CD4-positive, alpha-beta T cell (primary cell): Measurements from ENCODE around the gene C11orf52. TPM values are rescaled to one million over a fixed set of nuclear protein-coding genes. Genes with fewer than 3 reads are reported as not detected.

ENCODE experiments used
- ATAC-seq: fragments of 200-7000 bp; cut with Tn5 transposase; one replicate; pipeline ENCODE4 v1.10.0; 2022; ENCODE audit warnings: mild to moderate bottlenecking; ENCODE audit not compliant: poor library complexity
- CTCF ChIA-PET: fragments of 350-600 bp; sonication (Branson Sonifier 250); formaldehyde crosslinking; loops from one replicate; lab custom pipeline; 2021; ENCODE audit warnings: antibody characterized with exemption, inconsistent platforms; lab: Charles Lee
- POLR2A ChIA-PET: fragments of 350-600 bp; sonication (Branson Sonifier 250); formaldehyde crosslinking; loops from one replicate; lab custom pipeline; 2021; ENCODE audit warnings: antibody characterized with exemption, inconsistent platforms; lab: Charles Lee
- DNase-seq, 14 experiments: peaks; one replicate each; pipeline ENCODE4 v3.0.0-alpha.2; 2013 to 2020; ENCODE audit warnings: mixed read lengths in 2 of 14
- H3K27ac ChIP-seq, 2 donors: one replicate each; pipeline versions ENCODE4 v1.5.1 to v1.7.0; 2013; ENCODE audit warnings: low read length in 2 of 2, low read depth in 1 of 2, mild to moderate bottlenecking in 1 of 2
- H3K27me3 ChIP-seq, 2 experiments: 1 replicate in 1 of 2; 2 replicates in 1 of 2; pipeline versions ENCODE4 v1.6.1 to v1.7.0; 2013; ENCODE audit warnings: low read length in 2 of 2, control low read depth in 1 of 2, mild to moderate bottlenecking in 1 of 2, moderate library complexity in 1 of 2; ENCODE audit not compliant: insufficient read depth in 2 of 2, control insufficient read depth in 1 of 2
- H3K36me3 ChIP-seq: one replicate; pipeline ENCODE4 v1.6.1; 2013; ENCODE audit warnings: low read length, control low read depth; ENCODE audit not compliant: insufficient read depth
- H3K4me1 ChIP-seq: one replicate; pipeline ENCODE4 v1.6.1; 2013; ENCODE audit warnings: low read length, control low read depth; ENCODE audit not compliant: insufficient read depth
- H3K4me3 ChIP-seq: one replicate; pipeline ENCODE4 v1.5.1; 2013; ENCODE audit warnings: mild to moderate bottlenecking, low read length, moderate library complexity
- H3K9me3 ChIP-seq, 2 experiments: 1 replicate in 1 of 2; 2 replicates in 1 of 2; pipeline versions ENCODE4 v1.6.1 to v1.7.0; 2013; ENCODE audit warnings: low read length in 2 of 2, mild to moderate bottlenecking in 2 of 2, control low read depth in 1 of 2, moderate library complexity in 1 of 2; ENCODE audit not compliant: control insufficient read depth in 1 of 2, insufficient read depth in 1 of 2
- H3K27ac Mint-ChIP-seq: one replicate; pipeline ENCODE4 v1.8.0; 2020; ENCODE audit warnings: mixed read lengths
- H3K27me3 Mint-ChIP-seq: one replicate; pipeline ENCODE4 v1.8.0; 2021; ENCODE audit warnings: mixed read lengths
- H3K36me3 Mint-ChIP-seq: one replicate; pipeline ENCODE4 v1.8.0; 2021; ENCODE audit warnings: low read depth, mixed read lengths
- H3K4me1 Mint-ChIP-seq: one replicate; pipeline ENCODE4 v1.8.0; 2021; ENCODE audit warnings: low read depth, mixed read lengths
- H3K4me3 Mint-ChIP-seq: one replicate; pipeline ENCODE4 v1.8.0; 2020; ENCODE audit warnings: mild to moderate bottlenecking, mixed read lengths
- H3K9me3 Mint-ChIP-seq: one replicate; pipeline ENCODE4 v1.8.0; 2020; ENCODE audit warnings: mixed read lengths
- intact Hi-C, 2 experiments: fragments of 100-400 bp; cut with DNase I in 1 of 2; cut with micrococcal nuclease in 1 of 2; formaldehyde crosslinking; loops; one replicate each; pipeline versions ENCODE4 v1.15.1 to v1.9.0; 2023 to 2025; cut with DNase I, micrococcal nuclease
- total RNA-seq, 174 experiments: library from RNA in 2 of 174; stranded (reverse) in 2 of 174; gene quantifications; one replicate each; pipeline ENCODE4 v1.2.3 and lab custom pipeline; 2021 to 2026
- TF ChIP-seq, protein P1 (sequence below): fragments of 200-600 bp; IDR thresholded peaks from one replicate; pipeline ENCODE4 v1.8.0; 2022; ENCODE audit warnings: antibody characterized with exemption, mild to moderate bottlenecking

Gene C11orf52
- total RNA-seq, 2 experiments from 2014 or later: not detected

DNA sequence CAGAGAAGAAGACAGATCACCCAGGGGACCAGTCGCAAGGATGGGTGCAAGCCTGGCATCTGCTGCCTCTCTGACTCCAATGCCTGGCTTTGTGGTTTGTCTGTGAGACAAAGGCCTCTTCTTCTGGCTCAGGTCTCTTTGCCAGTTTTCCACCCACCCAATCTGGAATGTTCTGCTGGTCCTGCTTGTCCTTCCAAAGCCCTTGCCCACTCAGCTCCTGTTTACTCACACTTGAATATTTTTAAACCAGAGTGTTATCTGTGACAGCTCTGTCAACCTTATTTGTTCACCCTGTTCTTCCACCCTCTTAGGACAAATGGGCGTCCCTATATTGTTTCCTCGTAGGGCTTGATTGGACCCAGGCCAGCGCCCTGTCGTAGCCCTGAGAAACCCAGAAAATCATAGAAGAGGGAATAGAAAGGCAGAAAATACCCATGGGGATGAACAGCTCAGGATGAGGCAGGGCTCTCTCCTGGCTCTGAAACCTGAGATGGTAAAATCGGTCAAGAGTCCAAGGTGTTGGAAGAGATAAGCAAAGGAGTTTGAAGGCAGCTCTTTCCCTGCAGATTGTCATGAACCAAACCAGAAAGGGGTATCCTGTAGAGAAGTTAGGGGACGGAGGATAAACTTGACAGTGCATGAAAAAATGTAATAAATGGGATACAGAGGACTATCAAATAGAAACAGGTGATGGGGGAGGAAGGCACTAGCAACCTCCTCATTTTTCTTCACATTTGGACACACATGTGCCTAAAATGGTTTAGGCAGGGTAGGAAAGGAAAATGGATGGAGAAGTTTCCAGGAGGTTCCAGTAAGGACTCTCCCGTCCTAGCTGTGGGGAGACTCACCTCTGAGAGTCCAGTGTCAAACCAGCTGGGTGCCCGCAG is 7.8 kb upstream of the C11orf52 start:
- Mint-ChIP-seq H3K27me3 (peaks cover 61% of the 10 kb centered on the region), H3K27ac (no peak overlapping the region), H3K4me1 (no peaks in the 10 kb centered on the region), H3K4me3 (no peak overlapping the region), H3K36me3 (no peaks in the 10 kb centered on the region), H3K9me3 (no peaks in the 10 kb centered on the region)
- CTCF ChIA-PET: no interaction called here
- DNase-seq (no peak), ATAC-seq (no peak)
- TF ChIP-seq, protein P1, sequence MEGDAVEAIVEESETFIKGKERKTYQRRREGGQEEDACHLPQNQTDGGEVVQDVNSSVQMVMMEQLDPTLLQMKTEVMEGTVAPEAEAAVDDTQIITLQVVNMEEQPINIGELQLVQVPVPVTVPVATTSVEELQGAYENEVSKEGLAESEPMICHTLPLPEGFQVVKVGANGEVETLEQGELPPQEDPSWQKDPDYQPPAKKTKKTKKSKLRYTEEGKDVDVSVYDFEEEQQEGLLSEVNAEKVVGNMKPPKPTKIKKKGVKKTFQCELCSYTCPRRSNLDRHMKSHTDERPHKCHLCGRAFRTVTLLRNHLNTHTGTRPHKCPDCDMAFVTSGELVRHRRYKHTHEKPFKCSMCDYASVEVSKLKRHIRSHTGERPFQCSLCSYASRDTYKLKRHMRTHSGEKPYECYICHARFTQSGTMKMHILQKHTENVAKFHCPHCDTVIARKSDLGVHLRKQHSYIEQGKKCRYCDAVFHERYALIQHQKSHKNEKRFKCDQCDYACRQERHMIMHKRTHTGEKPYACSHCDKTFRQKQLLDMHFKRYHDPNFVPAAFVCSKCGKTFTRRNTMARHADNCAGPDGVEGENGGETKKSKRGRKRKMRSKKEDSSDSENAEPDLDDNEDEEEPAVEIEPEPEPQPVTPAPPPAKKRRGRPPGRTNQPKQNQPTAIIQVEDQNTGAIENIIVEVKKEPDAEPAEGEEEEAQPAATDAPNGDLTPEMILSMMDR: no peak
- intact Hi-C loops: no loop called here
- POLR2A ChIA-PET: no interaction called here
- Histone ChIP-seq H3K4me3 (no peak overlapping the region), H3K36me3 (no peaks in the 10 kb centered on the region), H3K27ac (no peak overlapping the region), H3K27me3 (peaks cover 29 to 34% of the 10 kb centered on the region in 2 experiments), H3K9me3 (peaks cover 0 to 7% of the 10 kb centered on the region in 2 experiments), H3K4me1 (no peaks in the 10 kb centered on the region)

DNA sequence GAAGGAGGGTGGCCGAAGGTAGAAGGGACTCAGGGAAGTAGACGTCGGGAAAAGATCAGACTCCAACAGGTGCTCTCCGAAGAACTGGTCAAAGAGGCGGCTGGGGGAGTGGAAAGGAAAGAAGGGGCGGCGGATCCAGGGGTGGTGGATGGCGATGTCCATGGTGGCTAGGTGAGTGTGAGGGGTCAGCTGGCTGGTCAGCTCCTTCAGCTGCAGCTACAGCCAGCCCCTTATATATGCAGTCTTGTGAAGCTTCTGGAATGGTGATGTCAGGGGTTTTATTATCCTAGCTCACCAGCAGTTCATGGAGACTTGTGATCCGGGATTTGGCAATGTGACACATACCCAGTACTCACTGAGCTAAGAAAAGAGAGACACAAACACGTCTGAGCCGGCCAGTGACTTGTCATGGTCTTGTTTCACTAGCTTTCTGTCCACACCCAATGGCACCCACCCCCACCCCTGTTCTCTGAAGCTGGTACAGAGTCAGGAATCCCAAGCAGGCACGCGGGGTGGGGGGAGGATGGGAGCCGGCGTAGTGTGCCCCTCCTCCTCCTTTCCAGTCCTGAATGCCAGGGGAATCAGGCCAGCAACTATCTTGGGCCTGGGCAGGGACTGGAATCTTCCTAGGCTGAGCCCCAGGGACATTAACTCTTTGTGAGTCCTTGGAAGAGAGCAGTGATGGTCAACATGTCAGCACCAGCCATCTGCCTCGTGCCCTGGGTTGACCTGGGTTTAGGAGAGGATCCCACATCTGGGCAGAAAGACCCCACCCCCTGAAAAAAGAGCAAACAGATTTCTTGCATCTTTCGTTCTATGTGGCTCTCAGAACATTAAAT is 6.9 kb upstream of the C11orf52 start, which contains the start of gene CRYAB:
CRYAB (minus strand) TSS at position 208 of the 839 bp plus-strand sequence; CDS start at position 162, 46 bp downstream.
- no peaks in the 10 kb centered on the region for H3K36me3 Mint-ChIP-seq
- no peaks in the 10 kb centered on the region for H3K36me3 ChIP-seq
- intact Hi-C loops: no loop called here
- H3K4me3 Mint-ChIP-seq: no peak within 1 kb of the TSS
- no peak for ATAC-seq
- no peak within 1 kb of the TSS for H3K27ac ChIP-seq
- no peak for DNase-seq
- H3K4me1 Mint-ChIP-seq: no peaks in the 10 kb centered on the region
- peaks cover 0 to 7% of the 10 kb centered on the region in 2 experiments for H3K9me3 ChIP-seq
- TF ChIP-seq, protein P1: no peak
- H3K4me1 ChIP-seq: no peaks in the 10 kb centered on the region
- H3K27ac Mint-ChIP-seq: no peak within 1 kb of the TSS
- H3K27me3 Mint-ChIP-seq: peaks cover 68% of the 10 kb centered on the region
- H3K4me3 ChIP-seq: no peak within 1 kb of the TSS
- H3K9me3 Mint-ChIP-seq: no peaks in the 10 kb centered on the region
- CTCF ChIA-PET: no interaction called here
- POLR2A ChIA-PET: no interaction called here
- peaks cover 32 to 39% of the 10 kb centered on the region in 2 experiments for H3K27me3 ChIP-seq

DNA sequence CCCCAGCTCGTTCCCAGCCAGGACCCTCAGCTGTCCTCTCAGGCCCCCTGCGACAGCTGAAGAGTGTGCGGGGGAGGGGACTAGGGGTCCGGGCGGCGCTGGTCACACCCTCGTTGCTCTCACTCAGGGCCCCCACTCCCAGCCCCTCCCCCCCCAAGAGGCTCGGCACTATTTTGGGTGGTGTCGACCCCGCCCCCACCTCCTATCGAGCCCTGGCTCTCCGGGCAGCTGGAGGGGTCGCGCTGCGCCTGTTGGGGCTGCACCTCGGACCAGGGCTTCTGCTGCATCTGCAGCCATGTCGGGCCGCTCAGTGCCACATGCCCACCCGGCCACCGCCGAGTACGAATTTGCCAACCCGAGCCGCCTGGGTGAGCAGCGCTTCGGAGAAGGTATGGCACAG is 6.2 kb upstream of the C11orf52 start, which contains the start of gene HSPB2:
HSPB2 (plus strand) TSS at position 200 of the 400 bp plus-strand sequence; CDS start at position 296, 96 bp downstream.
- ChIA-PET POLR2A (no interaction called here), CTCF (no interaction called here)
- TF ChIP-seq, protein P1: no peak
- intact Hi-C loops: no loop called here
- Histone ChIP-seq H3K27me3 (peaks cover 32 to 39% of the 10 kb centered on the region in 2 experiments), H3K4me3 (no peak within 1 kb of the TSS), H3K4me1 (no peaks in the 10 kb centered on the region), H3K9me3 (peaks cover 0 to 7% of the 10 kb centered on the region in 2 experiments), H3K36me3 (no peaks in the 10 kb centered on the region), H3K27ac (no peak within 1 kb of the TSS)
- Mint-ChIP-seq H3K36me3 (no peaks in the 10 kb centered on the region), H3K4me3 (no peak within 1 kb of the TSS), H3K4me1 (no peaks in the 10 kb centered on the region), H3K27me3 (peaks cover 73% of the 10 kb centered on the region), H3K9me3 (no peaks in the 10 kb centered on the region), H3K27ac (no peak within 1 kb of the TSS)
- DNase-seq: no peak
- ATAC-seq: no peak
